ENCODE data around the gene SCN3B. TPM values are rescaled to one million over a fixed set of nuclear protein-coding genes. Genes with fewer than 3 reads are reported as not detected.
A peak's percentile ranks its signal among the peaks of the same experiment; 100 is the strongest.

SCN3B gene
- total RNA-seq, 1 experiment from 2014 or later, result 0.26 TPM

- no peak overlapping the region for H3K4me3 ChIP-seq (ENCODE audit: low read length)
- no peak for ATAC-seq
- TF ChIP-seq EZH2 (IDR thresholded peaks at IDR 0.05; ENCODE audit: low read length, unreplicated experiment) (no peak), EZH2phosphoT487 (IDR thresholded peaks at IDR 0.05; ENCODE audit: borderline replicate concordance, low read length) (no peak)
- TF ChIP-seq, protein P1, sequence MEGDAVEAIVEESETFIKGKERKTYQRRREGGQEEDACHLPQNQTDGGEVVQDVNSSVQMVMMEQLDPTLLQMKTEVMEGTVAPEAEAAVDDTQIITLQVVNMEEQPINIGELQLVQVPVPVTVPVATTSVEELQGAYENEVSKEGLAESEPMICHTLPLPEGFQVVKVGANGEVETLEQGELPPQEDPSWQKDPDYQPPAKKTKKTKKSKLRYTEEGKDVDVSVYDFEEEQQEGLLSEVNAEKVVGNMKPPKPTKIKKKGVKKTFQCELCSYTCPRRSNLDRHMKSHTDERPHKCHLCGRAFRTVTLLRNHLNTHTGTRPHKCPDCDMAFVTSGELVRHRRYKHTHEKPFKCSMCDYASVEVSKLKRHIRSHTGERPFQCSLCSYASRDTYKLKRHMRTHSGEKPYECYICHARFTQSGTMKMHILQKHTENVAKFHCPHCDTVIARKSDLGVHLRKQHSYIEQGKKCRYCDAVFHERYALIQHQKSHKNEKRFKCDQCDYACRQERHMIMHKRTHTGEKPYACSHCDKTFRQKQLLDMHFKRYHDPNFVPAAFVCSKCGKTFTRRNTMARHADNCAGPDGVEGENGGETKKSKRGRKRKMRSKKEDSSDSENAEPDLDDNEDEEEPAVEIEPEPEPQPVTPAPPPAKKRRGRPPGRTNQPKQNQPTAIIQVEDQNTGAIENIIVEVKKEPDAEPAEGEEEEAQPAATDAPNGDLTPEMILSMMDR (conservative IDR thresholded peaks at IDR 0.05; ENCODE audit: low read depth, low read length), result no peak
- no peaks in the 10 kb centered on the region for H3F3A ChIP-seq (ENCODE audit: low read length, unreplicated experiment)
- DNase-seq, result peak; percentile 18
- no peaks in the 10 kb centered on the region for H3K9me2 ChIP-seq (replicated peaks; ENCODE audit: low read length)
- H3K9ac ChIP-seq (ENCODE audit: low read length), result no peak overlapping the region
- CTCF ChIA-PET, result no interaction called here
- H3K36me3 ChIP-seq (ENCODE audit: low read depth, low read length), result no peaks in the 10 kb centered on the region
- H3K9me3 ChIP-seq (ENCODE audit: low read length), result no peaks in the 10 kb centered on the region
- no peak overlapping the region for H3K4me2 ChIP-seq (ENCODE audit: low read length)
- H3K79me2 ChIP-seq (ENCODE audit: low read length), result no peaks in the 10 kb centered on the region
- H4K20me1 ChIP-seq (ENCODE audit: low read length), result no peaks in the 10 kb centered on the region
- intact Hi-C loops (cut with micrococcal nuclease), result no loop called here
- POLR2A ChIA-PET (ENCODE audit: unreplicated experiment), result interaction anchor here (0.6 kb wide), 1 partner anchor 11 kb away, joined by 4 read pairs; no protein-coding TSS in a partner anchor
- H3K27ac ChIP-seq (ENCODE audit: low read length), result no peak overlapping the region
- H3K4me1 ChIP-seq (ENCODE audit: insufficient read depth, low read length), result peaks cover 10% of the 10 kb centered on the region; the same call in 1 of the 2 replicates
- H3K27me3 ChIP-seq (ENCODE audit: low read length), result peaks cover 85% of the 10 kb centered on the region
- no peak overlapping the region for H2AFZ ChIP-seq (ENCODE audit: low read length)
- BruUV-seq (replicated peaks), result no TSS peak
These were observed 3.5 kb downstream of the SCN3B start for GRCh38 chr11:123650901-123651300.

DNA sequence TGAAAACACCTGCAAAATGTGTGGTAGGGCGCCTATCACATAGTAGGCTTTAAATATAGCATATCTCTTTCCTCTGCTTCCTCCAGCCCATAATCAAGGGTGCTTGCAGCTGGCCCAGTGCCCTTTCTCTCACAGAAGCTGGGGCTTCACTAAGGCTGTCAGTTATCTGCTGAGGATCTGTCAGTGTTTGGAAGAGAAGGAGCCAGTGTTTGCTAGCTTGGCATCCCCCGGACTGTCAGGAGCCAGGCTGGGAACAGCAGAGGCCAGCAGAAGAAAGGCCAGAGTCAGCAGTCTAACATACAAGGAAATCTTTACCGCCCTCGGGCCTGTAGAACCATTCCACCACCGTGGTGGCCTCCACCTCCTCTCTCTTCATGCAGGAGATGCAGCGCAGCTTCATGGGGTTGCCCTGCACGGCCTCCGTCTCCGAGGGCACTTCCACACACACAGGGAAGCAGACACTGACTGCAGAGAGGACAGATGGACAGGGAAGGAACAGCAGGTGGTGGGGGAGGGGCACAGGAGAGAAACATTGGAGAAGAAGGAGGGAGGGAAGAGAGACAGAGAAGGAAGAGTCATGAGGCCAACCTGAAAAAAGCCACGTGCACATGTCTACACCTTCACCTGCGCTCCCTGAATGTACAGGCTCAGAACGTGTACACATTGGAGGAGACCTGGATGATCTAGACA, 9.0 kb downstream of the SCN3B start:
- Histone ChIP-seq H3K4me1 (ENCODE audit: insufficient read depth, low read length) (0 out of 2 replicates have a peak, but pooled peaks cover 4% of the 10 kb centered on the region), H3K79me2 (ENCODE audit: low read length) (no peaks in the 10 kb centered on the region), H3K27me3 (ENCODE audit: low read length) (peaks cover 76% of the 10 kb centered on the region), H3K9ac (ENCODE audit: low read length) (no peak overlapping the region), H3K4me2 (ENCODE audit: low read length) (no peak overlapping the region), H3K4me3 (ENCODE audit: low read length) (no peak overlapping the region), H4K20me1 (ENCODE audit: low read length) (no peaks in the 10 kb centered on the region), H3K27ac (ENCODE audit: low read length) (no peak overlapping the region), H3K9me2 (replicated peaks; ENCODE audit: low read length) (no peaks in the 10 kb centered on the region), H3K9me3 (ENCODE audit: low read length) (no peaks in the 10 kb centered on the region), H3F3A (ENCODE audit: low read length, unreplicated experiment) (no peaks in the 10 kb centered on the region), H3K36me3 (ENCODE audit: low read depth, low read length) (no peaks in the 10 kb centered on the region), H2AFZ (ENCODE audit: low read length) (no peak overlapping the region)
- intact Hi-C loops (cut with micrococcal nuclease), result no loop called here
- ChIA-PET CTCF (no interaction called here), POLR2A (ENCODE audit: unreplicated experiment) (interaction anchor here (0.5 kb wide), 1 partner anchor 11 kb away, joined by 4 read pairs; no protein-coding TSS in a partner anchor)
- BruUV-seq (replicated peaks), result no TSS peak
- no peak for TF ChIP-seq EZH2 (IDR thresholded peaks at IDR 0.05; ENCODE audit: low read length, unreplicated experiment)
- ATAC-seq, result no peak
- no peak for DNase-seq

DNA sequence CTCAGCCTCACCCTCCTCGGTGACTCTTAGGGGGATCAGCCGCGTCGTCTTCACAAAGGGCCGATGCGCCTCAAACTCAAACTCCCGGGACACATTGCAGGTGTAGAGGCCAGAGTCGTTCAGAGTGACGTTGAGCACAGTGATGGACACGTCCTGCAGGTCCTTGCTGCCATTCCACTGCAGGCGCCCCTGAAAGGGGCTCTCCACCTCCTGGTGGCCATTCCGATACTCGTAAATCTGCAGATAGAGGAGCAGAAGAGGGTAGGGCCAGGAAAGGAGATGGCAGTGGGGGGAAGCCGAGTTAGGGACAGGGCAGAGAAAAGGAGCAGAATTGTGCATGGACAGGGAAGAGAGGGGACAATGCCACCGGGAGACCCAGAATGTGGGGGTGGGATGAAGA, 12.0 kb downstream of the SCN3B start:
- H3K9me2 ChIP-seq (replicated peaks; ENCODE audit: low read length), result no peaks in the 10 kb centered on the region
- peaks cover 74% of the 10 kb centered on the region for H3K27me3 ChIP-seq (ENCODE audit: low read length)
- CTCF ChIA-PET, result interaction anchor here (0.8 to 1.2 kb wide), 2 partner anchors 65 to 68 kb away, joined by 3 to 6 read pairs; no protein-coding TSS in a partner anchor
- H3K79me2 ChIP-seq (ENCODE audit: low read length), result no peaks in the 10 kb centered on the region
- intact Hi-C loops (cut with micrococcal nuclease), result no loop called here
- no peak overlapping the region for H3K9ac ChIP-seq (ENCODE audit: low read length)
- H2AFZ ChIP-seq (ENCODE audit: low read length), result no peak overlapping the region
- POLR2A ChIA-PET (ENCODE audit: unreplicated experiment), result no interaction called here
- ATAC-seq, result no peak
- H3K4me3 ChIP-seq (ENCODE audit: low read length), result no peak overlapping the region
- no peaks in the 10 kb centered on the region for H3F3A ChIP-seq (ENCODE audit: low read length, unreplicated experiment)
- no peaks in the 10 kb centered on the region for H3K9me3 ChIP-seq (ENCODE audit: low read length)
- no peak overlapping the region for H3K4me2 ChIP-seq (ENCODE audit: low read length)
- H3K27ac ChIP-seq (ENCODE audit: low read length), result no peak overlapping the region
- no peaks in the 10 kb centered on the region for H4K20me1 ChIP-seq (ENCODE audit: low read length)
- no TSS peak for BruUV-seq (replicated peaks)
- TF ChIP-seq EZH2phosphoT487 (IDR thresholded peaks at IDR 0.05; ENCODE audit: borderline replicate concordance, low read length), result no peak
- 0 out of 2 replicates have a peak, but pooled peaks cover 4% of the 10 kb centered on the region for H3K4me1 ChIP-seq (ENCODE audit: insufficient read depth, low read length)
- H3K36me3 ChIP-seq (ENCODE audit: low read depth, low read length), result no peaks in the 10 kb centered on the region
- DNase-seq, result no peak
